Neural crest cell (in vitro differentiated cells): Measurements from ENCODE around the gene VWA3A. TPM values are rescaled to one million over a fixed set of nuclear protein-coding genes. Genes with fewer than 3 reads are reported as not detected.
"Not testable (repeated sequence)": the region's sequence is repeated elsewhere in the genome, so short reads cannot be mapped to it uniquely, and the experiment has no call there.

ENCODE experiments used
- DNase-seq: peaks from one replicate; pipeline ENCODE4 v3.0.0; 2021; ENCODE audit warnings: low read depth, mixed read lengths, low spot score
- H3K27ac Mint-ChIP-seq: one replicate; pipeline ENCODE4 v1.8.0; 2021; ENCODE audit warnings: mild to moderate bottlenecking, mixed read lengths; ENCODE audit not compliant: unreplicated experiment
- H3K27me3 Mint-ChIP-seq: 2 replicates; pipeline ENCODE4 v1.8.0; 2021; ENCODE audit warnings: low read depth, mild to moderate bottlenecking, mixed read lengths
- H3K36me3 Mint-ChIP-seq: 2 replicates; pipeline ENCODE4 v1.8.0; 2021; ENCODE audit warnings: low read depth, mild to moderate bottlenecking, mixed read lengths
- H3K4me1 Mint-ChIP-seq: 2 replicates; pipeline ENCODE4 v1.8.0; 2021; ENCODE audit warnings: mixed read lengths
- H3K4me3 Mint-ChIP-seq: one replicate; pipeline ENCODE4 v1.8.0; 2021; ENCODE audit warnings: mild to moderate bottlenecking, mixed read lengths
- H3K9me3 Mint-ChIP-seq: 2 replicates; pipeline ENCODE4 v1.8.0; 2021; ENCODE audit warnings: mixed read lengths
- CTCF ChIP-seq: fragments of 200-600 bp; sonication (generic); conservative IDR thresholded peaks from 2 replicates; pipeline ENCODE4 v1.5.0; 2021; ENCODE audit warnings: antibody characterized with exemption, mild to moderate bottlenecking
- long read RNA-seq: library from polyadenylated mRNA; unstranded; transcript quantifications from one replicate; pipeline ENCODE4 v2.0.0, GENCODE V29; 2020
- total RNA-seq: library from RNA; stranded (reverse); gene quantifications from 2 replicates; pipeline ENCODE4 v1.2.1, GENCODE V29; 2021

VWA3A gene
- total RNA-seq, result 0.30 TPM in 1 of 2 replicates, not detected in the other
- long read RNA-seq, result 0 reads

GRCh38 chr16:22092143-22092933 is at the start of gene VWA3A:
Gene VWA3A, plus strand, starts transcription at chr16:22092541. Its CDS starts 97 bp downstream, at chr16:22092638.
- Mint-ChIP-seq H3K36me3 (no peaks in the 10 kb centered on the region), H3K4me3 (no peak within 1 kb of the TSS), H3K27ac (peak within 1 kb of the TSS; percentile 77), H3K9me3 (no peaks in the 10 kb centered on the region), H3K4me1 (peaks cover 9% of the 10 kb centered on the region), H3K27me3 (peaks cover 7% of the 10 kb centered on the region)
- no peak for DNase-seq
- no peak for TF ChIP-seq CTCF

GRCh38 chr16:22043882-22044281 is 48.5 kb upstream of the VWA3A start:
- H3K9me3 Mint-ChIP-seq, H3K4me3 Mint-ChIP-seq, DNase-seq, H3K27ac Mint-ChIP-seq, H3K4me1 Mint-ChIP-seq, H3K36me3 Mint-ChIP-seq, H3K27me3 Mint-ChIP-seq: not testable (repeated sequence)

GRCh38 chr16:22045888-22046287 is 46.5 kb upstream of the VWA3A start:
- H3K4me3 Mint-ChIP-seq, H3K9me3 Mint-ChIP-seq, H3K36me3 Mint-ChIP-seq, DNase-seq, H3K27ac Mint-ChIP-seq, H3K4me1 Mint-ChIP-seq, H3K27me3 Mint-ChIP-seq: not testable (repeated sequence)

GRCh38 chr16:22050963-22051362 is 41.4 kb upstream of the VWA3A start:
- TF ChIP-seq CTCF, result no peak
- DNase-seq, result no peak

GRCh38 chr16:22052980-22053379 is 39.4 kb upstream of the VWA3A start:
- no peak overlapping the region for H3K27ac Mint-ChIP-seq
- H3K4me1 Mint-ChIP-seq, result no peaks in the 10 kb centered on the region
- no peak overlapping the region for H3K4me3 Mint-ChIP-seq
- TF ChIP-seq CTCF, result no peak
- no peaks in the 10 kb centered on the region for H3K27me3 Mint-ChIP-seq
- no peaks in the 10 kb centered on the region for H3K36me3 Mint-ChIP-seq
- no peak for DNase-seq
- no peaks in the 10 kb centered on the region for H3K9me3 Mint-ChIP-seq

More at GRCh38 chr16:22050963-22051362, 41.4 kb upstream of the VWA3A start:
- no peak overlapping the region for H3K27ac Mint-ChIP-seq
- no peaks in the 10 kb centered on the region for H3K9me3 Mint-ChIP-seq
- H3K27me3 Mint-ChIP-seq, result no peaks in the 10 kb centered on the region
- H3K4me3 Mint-ChIP-seq, result no peak overlapping the region
- H3K4me1 Mint-ChIP-seq, result peaks cover 4% of the 10 kb centered on the region
- H3K36me3 Mint-ChIP-seq, result no peaks in the 10 kb centered on the region

GRCh38 chr16:22053921-22054341 is 38.4 kb upstream of the VWA3A start:
- Mint-ChIP-seq H3K36me3 (no peaks in the 10 kb centered on the region), H3K4me3 (no peak overlapping the region), H3K27ac (no peak overlapping the region), H3K9me3 (no peaks in the 10 kb centered on the region), H3K27me3 (no peaks in the 10 kb centered on the region), H3K4me1 (no peaks in the 10 kb centered on the region)
- DNase-seq, result no peak
- no peak for TF ChIP-seq CTCF
